COLO829 (cell line): ENCODE measurements around the gene GRID2IP.

Experiments
- DNase-seq: peaks from one replicate; pipeline ENCODE4 v3.0.0; 2012; ENCODE audit warnings: low spot score

GRID2IP gene

DNA sequence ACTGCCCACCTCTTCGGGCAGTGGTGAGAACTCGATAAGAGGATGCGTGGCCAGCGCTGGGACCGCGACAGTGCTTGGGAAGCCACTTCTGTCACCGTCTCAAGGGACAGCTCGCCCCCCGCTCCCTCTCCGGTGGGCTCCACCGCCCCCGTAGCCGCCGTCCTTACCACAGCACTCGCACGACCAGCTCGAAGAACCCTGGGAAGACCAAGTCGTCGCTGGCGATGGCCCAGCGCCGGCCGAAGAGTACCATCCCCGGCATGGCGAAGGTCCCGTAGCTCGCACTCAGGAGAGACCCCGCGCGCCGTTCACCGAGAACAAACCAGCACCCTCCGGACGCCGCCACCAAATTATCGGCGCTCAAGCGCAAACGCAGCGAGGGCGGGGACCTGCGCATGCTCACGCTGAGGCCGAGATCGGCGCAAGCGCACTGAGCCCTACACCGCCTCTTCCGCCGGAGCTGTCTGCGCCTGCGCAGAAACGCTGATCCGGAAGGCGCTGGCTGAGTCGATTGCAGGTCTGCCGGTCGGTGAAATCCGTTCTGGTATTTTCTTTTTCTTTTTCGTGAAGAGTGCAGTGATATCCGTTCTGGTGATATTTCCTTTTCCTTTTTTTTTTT lies 103.6 kb downstream of the GRID2IP start, which contains the start of gene DAGLB:
Gene DAGLB (minus strand): TSS at position 374 of the 619 bp plus-strand sequence. CDS start 112 bp downstream, at position 262.
- DNase-seq: peak; percentile 99
